Esophagus muscularis mucosa (tissue), 4 donors: ENCODE measurements around the gene AIF1. TPM values are rescaled to one million over a fixed set of nuclear protein-coding genes. Genes with fewer than 3 reads are reported as not detected.

Source experiments
- DNase-seq: peaks from one replicate; pipeline ENCODE4 v3.0.0-alpha.2; 2017; ENCODE audit errors: extremely low spot score
- H3K27ac ChIP-seq, 4 donors: fragments of 200-600 bp; sonication (generic); replicated peaks in 1 of 4; 1 replicate in 3 of 4; 2 replicates in 1 of 4; pipeline ENCODE4 v1.5.1; 2016 to 2019; ENCODE audit warnings: mild to moderate bottlenecking in 1 of 4
- H3K27me3 ChIP-seq, 4 donors: fragments of 200-600 bp; sonication (generic); one replicate each; pipeline versions ENCODE4 v1.5.1 to v1.6.0; 2016 to 2019
- H3K36me3 ChIP-seq, 4 donors: fragments of 200-600 bp; sonication (generic); one replicate each; pipeline ENCODE4 v1.5.1; 2016 to 2019
- H3K4me1 ChIP-seq, 4 donors: fragments of 200-600 bp; sonication (generic); one replicate each; pipeline ENCODE4 v1.5.1; 2016 to 2019
- H3K4me3 ChIP-seq, 4 donors: fragments of 200-600 bp; sonication (generic); 1 replicate in 2 of 4; 2 replicates in 2 of 4; pipeline ENCODE4 v1.5.1; 2016 to 2019; ENCODE audit warnings: mild to moderate bottlenecking in 4 of 4, moderate library complexity in 1 of 4
- H3K9me3 ChIP-seq, 4 donors: fragments of 200-600 bp; sonication (generic); 1 replicate in 3 of 4; 2 replicates in 1 of 4; pipeline ENCODE4 v1.5.1; 2016 to 2019
- EP300 ChIP-seq: sonication (generic); formaldehyde crosslinking; IDR thresholded peaks from one replicate; pipeline ENCODE4 v1.6.1; 2017; ENCODE audit warnings: antibody characterized with exemption
- POLR2A ChIP-seq: fragments of 450-650 bp; IDR thresholded peaks from one replicate; pipeline ENCODE4 v1.6.1; 2017; ENCODE audit warnings: antibody characterized with exemption, moderate library complexity, mild to moderate bottlenecking, low read depth
- POLR2AphosphoS5 ChIP-seq, 2 donors: sonication (generic); formaldehyde crosslinking; IDR thresholded peaks; one replicate each; pipeline ENCODE4 v1.6.1; 2017; ENCODE audit warnings: antibody characterized with exemption in 2 of 2
- WGBS: methylation state at CpG from one replicate; pipeline ENCODE4 v1.1.5; 2018; 5-methylcytosine and 5-hydroxymethylcytosine counted together
- intact Hi-C: fragments of 100-400 bp; cut with DNase I; formaldehyde crosslinking; loops from one replicate; pipeline ENCODE4 v1.15.1; 2023
- small RNA-seq, 3 donors: library from RNA; depleted of rRNA; stranded (forward); fragments of <200 nt; gene quantifications; one replicate each; pipeline ENCODE3, GENCODE V24; 2016
- total RNA-seq, 4 donors: library from RNA; depleted of rRNA; stranded (reverse); fragments of >200 nt; gene quantifications; one replicate each; pipeline versions ENCODE4 v1.1.0 to v1.2.1, GENCODE V29; 2016
- TF ChIP-seq, protein P1 (sequence below), 3 experiments: fragments of 200-600 bp in 2 of 3; fragments of 450-650 bp in 1 of 3; sonication (generic) in 2 of 3; IDR thresholded peaks; one replicate each; pipeline ENCODE4 v1.5.1; 2017 to 2019; ENCODE audit warnings: antibody characterized with exemption in 3 of 3, mild to moderate bottlenecking in 2 of 3, moderate library complexity in 1 of 3

Gene AIF1
- total RNA-seq, 4 donors from 2014 or later: 9.4 to 41.9 (median 14.4) TPM

DNA sequence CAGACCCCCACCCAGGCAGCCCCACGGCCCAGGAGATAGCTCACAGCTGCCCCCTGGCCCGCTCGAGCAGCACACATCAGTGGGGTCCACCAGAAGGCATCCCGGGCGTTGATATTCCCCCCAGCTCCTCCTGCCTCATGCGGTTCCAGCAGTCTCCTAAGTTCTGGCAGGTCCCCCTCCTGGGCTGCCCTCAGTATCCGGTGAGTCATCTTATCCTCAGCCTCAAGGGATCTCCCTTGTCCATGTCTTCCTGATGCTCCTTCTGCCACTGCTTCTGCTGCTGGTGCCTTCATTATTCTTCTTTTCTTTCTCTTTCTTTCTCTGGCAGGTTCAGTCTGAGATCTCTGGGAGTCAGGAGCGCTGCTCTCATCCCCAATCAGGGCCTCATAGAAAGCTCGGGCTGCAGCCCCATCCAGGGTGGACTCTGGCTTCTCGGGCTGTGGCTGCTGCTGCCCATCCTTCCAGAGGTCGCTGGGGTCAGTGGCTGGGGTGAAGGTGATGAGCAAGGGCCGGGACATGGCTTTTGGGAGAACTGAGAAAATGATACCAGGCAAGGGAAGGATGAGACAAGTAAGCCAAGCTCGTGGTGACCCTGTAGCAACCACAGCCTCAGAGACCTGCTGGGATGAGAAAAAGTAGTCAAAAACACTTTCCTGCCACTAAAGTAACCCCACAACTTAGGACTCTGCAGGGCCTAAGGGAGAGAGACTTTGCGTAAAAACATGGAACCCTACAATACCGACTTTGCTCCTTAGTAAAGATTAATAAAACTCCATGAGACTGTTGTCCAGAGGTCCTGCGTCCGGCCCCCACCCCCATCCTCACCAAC lies 49.1 kb downstream of the AIF1 start:
- DNase-seq: no peak
- H3K9me3 ChIP-seq: no peaks in the 10 kb centered on the region
- H3K27ac ChIP-seq: peak overlapping the region; percentile 95 to 99 (median 98)
- H3K4me3 ChIP-seq: peak overlapping the region; percentile 66 to 93 (median 78)
- TF ChIP-seq EP300 (no peak), POLR2AphosphoS5 (IDR thresholded peaks at IDR 0.05) (peak; percentile 48 to 54)
- peaks cover 16 to 41% (median 38%) of the 10 kb centered on the region in 4 donors for H3K36me3 ChIP-seq
- WGBS: 15% methylated on average over 16 of the region's 17 CpGs
- peaks cover 59 to 79% (median 70%) of the 10 kb centered on the region in 4 donors for H3K4me1 ChIP-seq
- intact Hi-C loops: no loop called here
- H3K27me3 ChIP-seq: no peaks in the 10 kb centered on the region

DNA sequence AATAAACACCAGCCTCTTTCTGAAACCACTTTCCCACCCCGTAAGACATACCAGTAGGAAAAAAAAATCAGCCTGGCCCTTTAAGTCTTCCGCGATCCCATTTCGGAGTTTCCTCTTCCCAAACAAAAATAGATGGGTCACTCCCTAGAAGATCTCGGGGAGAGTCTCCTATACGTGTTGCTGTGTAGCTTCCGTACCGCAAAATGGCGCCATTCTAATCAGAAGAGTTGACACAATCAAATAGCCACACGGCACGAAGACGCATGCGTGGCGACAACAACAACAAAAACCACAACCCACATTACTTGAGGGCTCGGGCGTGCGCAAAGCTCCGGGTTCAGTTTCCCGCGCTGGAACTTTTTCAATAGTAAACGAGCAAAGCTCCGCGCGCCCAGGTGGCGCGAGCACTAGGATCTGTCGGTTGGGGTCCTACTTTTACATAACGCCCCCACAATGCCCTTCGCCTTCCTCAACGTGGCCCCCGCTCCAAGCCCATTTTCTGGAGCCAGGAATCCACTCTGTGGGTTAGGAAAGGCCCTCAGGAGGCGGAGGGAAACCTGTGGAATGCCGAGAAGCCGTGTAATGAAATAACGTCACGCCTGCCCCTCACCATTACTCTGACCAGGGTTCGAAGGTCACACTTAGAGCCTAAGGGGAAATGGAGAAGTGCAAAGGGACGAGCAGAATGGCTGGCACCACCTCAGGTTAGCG lies 49.9 kb downstream of the AIF1 start, which contains the start of gene GPANK1:
GPANK1 (minus strand) TSS at position 208 of the 711 bp plus-strand sequence. CDS start 519 bp downstream, outside the sequence.
- peaks cover 23 to 48% (median 46%) of the 10 kb centered on the region in 4 donors for H3K36me3 ChIP-seq
- no peaks in the 10 kb centered on the region for H3K9me3 ChIP-seq
- 2% methylated on average over 30 of the region's 39 CpGs for WGBS
- H3K4me3 ChIP-seq: peak within 1 kb of the TSS; percentile 66 to 93 (median 78)
- peaks cover 55 to 75% (median 63%) of the 10 kb centered on the region in 4 donors for H3K4me1 ChIP-seq
- no peaks in the 10 kb centered on the region for H3K27me3 ChIP-seq
- H3K27ac ChIP-seq: peak within 1 kb of the TSS; percentile 95 to 99 (median 98)
- peak; percentile 98 for DNase-seq
- intact Hi-C loops: no loop called here
- TF ChIP-seq POLR2A: no peak
- peak; percentile 82 to 90 for TF ChIP-seq POLR2AphosphoS5 (IDR thresholded peaks at IDR 0.05)

DNA sequence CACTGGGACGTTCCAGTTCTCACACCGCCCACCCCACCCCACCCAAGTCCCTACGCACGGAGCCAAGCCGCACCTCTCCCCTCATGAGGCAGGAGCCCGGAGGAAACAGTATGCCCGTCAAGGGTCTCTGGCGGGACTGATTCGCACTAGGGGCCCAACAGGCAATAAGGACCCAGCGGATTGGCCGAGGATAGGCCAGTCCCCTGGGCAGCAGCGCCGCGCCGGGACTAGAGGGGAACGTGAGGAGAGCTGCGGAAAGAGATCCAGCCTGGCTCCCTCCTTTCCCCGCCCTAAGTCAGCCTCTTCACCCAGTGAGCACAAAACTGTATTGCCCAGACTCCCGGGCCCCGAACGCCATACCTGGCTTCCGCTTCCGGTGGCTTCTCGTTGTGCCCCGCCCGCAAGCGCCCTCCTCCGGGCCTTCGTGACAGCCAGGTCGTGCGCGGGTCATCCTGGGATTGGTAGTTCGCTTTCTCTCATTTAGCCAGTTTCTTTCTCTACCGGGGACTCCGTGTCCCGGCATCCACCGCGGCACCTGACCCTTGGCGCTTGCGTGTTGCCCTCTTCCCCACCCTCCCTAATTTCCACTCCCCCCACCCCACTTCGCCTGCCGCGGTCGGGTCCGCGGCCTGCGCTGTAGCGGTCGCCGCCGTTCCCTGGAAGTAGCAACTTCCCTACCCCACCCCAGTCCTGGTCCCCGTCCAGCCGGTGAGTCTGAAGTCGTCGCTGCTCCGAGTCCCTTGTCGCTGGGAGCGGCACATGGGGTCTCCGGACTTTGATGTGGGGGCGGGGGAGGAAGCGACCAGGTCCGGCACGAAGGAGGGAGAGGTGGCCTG lies 50.7 kb downstream of the AIF1 start, which contains the start of gene CSNK2B:
CSNK2B (plus strand) TSS at position 580 of the 836 bp plus-strand sequence. CDS start 752 bp downstream, outside the sequence.
- no peaks in the 10 kb centered on the region for H3K9me3 ChIP-seq
- peak within 1 kb of the TSS; percentile 95 to 99 (median 98) for H3K27ac ChIP-seq
- under 1% methylated on average over 31 of the region's 63 CpGs for WGBS
- peaks cover 54 to 71% (median 62%) of the 10 kb centered on the region in 4 donors for H3K4me1 ChIP-seq
- H3K4me3 ChIP-seq: peak within 1 kb of the TSS; percentile 66 to 93 (median 78)
- no peaks in the 10 kb centered on the region for H3K27me3 ChIP-seq
- DNase-seq: peak; percentile 100
- peaks cover 31 to 56% (median 53%) of the 10 kb centered on the region in 4 donors for H3K36me3 ChIP-seq
- TF ChIP-seq POLR2A (peak; percentile 65), POLR2AphosphoS5 (IDR thresholded peaks at IDR 0.05) (peak; percentile 93), EP300 (no peak)
- TF ChIP-seq, protein P1, sequence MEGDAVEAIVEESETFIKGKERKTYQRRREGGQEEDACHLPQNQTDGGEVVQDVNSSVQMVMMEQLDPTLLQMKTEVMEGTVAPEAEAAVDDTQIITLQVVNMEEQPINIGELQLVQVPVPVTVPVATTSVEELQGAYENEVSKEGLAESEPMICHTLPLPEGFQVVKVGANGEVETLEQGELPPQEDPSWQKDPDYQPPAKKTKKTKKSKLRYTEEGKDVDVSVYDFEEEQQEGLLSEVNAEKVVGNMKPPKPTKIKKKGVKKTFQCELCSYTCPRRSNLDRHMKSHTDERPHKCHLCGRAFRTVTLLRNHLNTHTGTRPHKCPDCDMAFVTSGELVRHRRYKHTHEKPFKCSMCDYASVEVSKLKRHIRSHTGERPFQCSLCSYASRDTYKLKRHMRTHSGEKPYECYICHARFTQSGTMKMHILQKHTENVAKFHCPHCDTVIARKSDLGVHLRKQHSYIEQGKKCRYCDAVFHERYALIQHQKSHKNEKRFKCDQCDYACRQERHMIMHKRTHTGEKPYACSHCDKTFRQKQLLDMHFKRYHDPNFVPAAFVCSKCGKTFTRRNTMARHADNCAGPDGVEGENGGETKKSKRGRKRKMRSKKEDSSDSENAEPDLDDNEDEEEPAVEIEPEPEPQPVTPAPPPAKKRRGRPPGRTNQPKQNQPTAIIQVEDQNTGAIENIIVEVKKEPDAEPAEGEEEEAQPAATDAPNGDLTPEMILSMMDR (IDR thresholded peaks at IDR 0.05): no peak
- intact Hi-C loops: no loop called here

DNA sequence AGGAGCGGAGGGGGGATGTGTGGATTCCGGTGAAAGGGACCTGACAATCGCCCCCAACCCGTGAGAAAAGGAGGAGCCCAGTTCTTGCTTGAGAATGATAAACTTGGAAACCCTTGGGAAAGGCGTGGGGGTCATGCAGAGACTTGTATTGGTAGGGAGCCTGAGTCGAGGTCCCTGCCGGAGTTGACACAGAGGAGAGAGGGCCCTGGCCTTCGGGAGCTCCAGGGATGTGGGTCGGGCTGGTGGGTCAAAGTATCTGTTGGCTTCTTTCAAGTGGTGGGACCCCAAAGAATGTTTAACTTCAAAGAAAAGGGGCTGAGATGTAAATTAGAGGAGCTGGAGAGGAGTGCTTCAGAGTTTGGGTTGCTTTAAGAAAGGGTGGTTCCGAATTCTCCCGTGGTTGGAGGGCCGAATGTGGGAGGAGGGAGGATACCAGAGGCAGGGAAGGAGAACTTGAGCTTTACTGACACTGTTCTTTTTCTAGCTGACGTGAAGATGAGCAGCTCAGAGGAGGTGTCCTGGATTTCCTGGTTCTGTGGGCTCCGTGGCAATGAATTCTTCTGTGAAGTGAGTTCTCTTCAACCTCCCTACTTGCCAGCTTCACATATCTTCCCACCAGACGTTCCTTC lies 51.4 kb downstream of the AIF1 start:
- DNase-seq: no peak
- peak overlapping the region; percentile 66 to 93 (median 78) for H3K4me3 ChIP-seq
- 2% methylated on average over 15 of the region's 15 CpGs for WGBS
- TF ChIP-seq EP300 (no peak), POLR2AphosphoS5 (IDR thresholded peaks at IDR 0.05) (no peak), POLR2A (no peak)
- TF ChIP-seq, protein P1 (IDR thresholded peaks at IDR 0.05): no peak
- H3K36me3 ChIP-seq: peaks cover 37 to 63% (median 60%) of the 10 kb centered on the region in 4 donors
- intact Hi-C loops: no loop called here
- H3K27me3 ChIP-seq: no peaks in the 10 kb centered on the region
- H3K27ac ChIP-seq: peak overlapping the region; percentile 95 to 99 (median 98)
- H3K9me3 ChIP-seq: no peaks in the 10 kb centered on the region
- peaks cover 47 to 64% (median 55%) of the 10 kb centered on the region in 4 donors for H3K4me1 ChIP-seq

Small RNAs within 50 kb of the gene (small RNA-seq; reads per million reads assigned to genes)
- gene MIR6832 (0 to 0.17 (median 0) reads per million in 3 donors), gene RF00019 (0 reads per million in 3 donors), gene SNORA38 (1.2 to 3.9 (median 2.4) reads per million in 3 donors), gene UQCRHP1 (0 reads per million in 3 donors)

Other genes with a start within 250 kb of the AIF1 start
- 10 to 100 TPM; 18.9 to 35.4 (median 22.3) TPM for gene MICA, start 211.6 kb upstream of the AIF1 start, total RNA-seq
- gene MICB, start 117.1 kb upstream of the AIF1 start, total RNA-seq: 1 to 10 TPM in 2 of 4 donors, under 1 TPM in 2; 0.46 to 2.9 (median 1.7) TPM
- gene MCCD1, start 86.3 kb upstream of the AIF1 start, total RNA-seq: not detected
- 100 to 1,000 TPM; 186 to 257 (median 213) TPM for gene DDX39B, start 73.2 kb upstream of the AIF1 start, total RNA-seq
- 1 to 10 TPM; 2.0 to 5.0 (median 2.2) TPM for gene ATP6V1G2, start 68.6 kb upstream of the AIF1 start, total RNA-seq
- 10 to 100 TPM; 24.4 to 42.6 (median 29.6) TPM for gene NFKBIL1, start 67.6 kb upstream of the AIF1 start, total RNA-seq
- not detected for gene LTA, start 42.9 kb upstream of the AIF1 start, total RNA-seq
- gene TNF, start 39.7 kb upstream of the AIF1 start, total RNA-seq: 1 to 10 TPM in 1 of 4 donors, under 1 TPM in 1, not detected in 2; 0.17 to 1.5 TPM
- 1 to 10 TPM in 1 of 4 donors, under 1 TPM in 1, not detected in 2; 0.57 to 1.5 TPM for gene LTB, start 32.8 kb upstream of the AIF1 start, total RNA-seq
- gene LST1, start 29.0 kb upstream of the AIF1 start, total RNA-seq: 1 to 10 TPM; 1.9 to 9.3 (median 6.8) TPM
- gene NCR3, start 22.2 kb upstream of the AIF1 start, total RNA-seq: not detected
- gene PRRC2A, start 5.5 kb downstream of the AIF1 start, total RNA-seq: 100 to 1,000 TPM in 2 of 4 donors, 10 to 100 TPM in 2; 68.8 to 138 (median 89.2) TPM
- 100 to 1,000 TPM; 173 to 283 (median 217) TPM for gene BAG6, start 37.4 kb downstream of the AIF1 start, total RNA-seq
- 1 to 10 TPM; 1.5 to 3.3 (median 2.0) TPM for gene APOM, start 40.7 kb downstream of the AIF1 start, total RNA-seq
- gene C6orf47, start 45.5 kb downstream of the AIF1 start, total RNA-seq: 10 to 100 TPM; 24.5 to 39.6 (median 34.0) TPM
- gene GPANK1, start 49.8 kb downstream of the AIF1 start, total RNA-seq: 10 to 100 TPM; 15.8 to 21.0 (median 19.4) TPM
- 100 to 1,000 TPM; 132 to 188 (median 153) TPM for gene CSNK2B, start 50.8 kb downstream of the AIF1 start, total RNA-seq
- 1 to 10 TPM; 2.9 to 4.0 (median 3.2) TPM for gene LY6G5B, start 54.7 kb downstream of the AIF1 start, total RNA-seq
- gene LY6G5C, start 65.8 kb downstream of the AIF1 start, total RNA-seq: 1 to 10 TPM in 2 of 4 donors, not detected in 2; 2.0 to 2.9 TPM
- gene ABHD16A, start 88.1 kb downstream of the AIF1 start, total RNA-seq: 10 to 100 TPM; 44.9 to 57.9 (median 52.8) TPM
- not detected for gene LY6G6F, start 91.6 kb downstream of the AIF1 start, total RNA-seq
- gene LY6G6D, start 100.1 kb downstream of the AIF1 start, total RNA-seq: not detected
- gene LY6G6C, start 106.5 kb downstream of the AIF1 start, total RNA-seq: not detected
- not detected for gene MPIG6B, start 108.1 kb downstream of the AIF1 start, total RNA-seq
- gene DDAH2, start 114.1 kb downstream of the AIF1 start, total RNA-seq: 100 to 1,000 TPM in 2 of 4 donors, 10 to 100 TPM in 2; 78.1 to 119 (median 100) TPM
- gene CLIC1, start 121.3 kb downstream of the AIF1 start, total RNA-seq: 100 to 1,000 TPM; 208 to 379 (median 290) TPM
- 1 to 10 TPM; 4.0 to 6.4 (median 4.5) TPM for gene MSH5, start 124.8 kb downstream of the AIF1 start, total RNA-seq
- gene SAPCD1, start 147.4 kb downstream of the AIF1 start, total RNA-seq: under 1 TPM in 1 of 4 donors, not detected in 3; 0.83 TPM
- gene VWA7, start 162.1 kb downstream of the AIF1 start, total RNA-seq: under 1 TPM in 3 of 4 donors, not detected in 1; 0.40 to 0.50 (median 0.45) TPM
- 10 to 100 TPM; 25.0 to 53.2 (median 34.8) TPM for gene VARS1, start 180.5 kb downstream of the AIF1 start, total RNA-seq
- gene LSM2, start 191.7 kb downstream of the AIF1 start, total RNA-seq: 10 to 100 TPM; 24.2 to 41.5 (median 32.9) TPM
- 1 to 10 TPM; 1.2 to 3.7 (median 2.6) TPM for gene HSPA1L, start 200.0 kb downstream of the AIF1 start, total RNA-seq
- gene HSPA1A, start 200.3 kb downstream of the AIF1 start, total RNA-seq: 100 to 1,000 TPM; 235 to 451 (median 370) TPM
- 100 to 1,000 TPM; 120 to 315 (median 274) TPM for gene HSPA1B, start 212.5 kb downstream of the AIF1 start, total RNA-seq
- 10 to 100 TPM; 24.9 to 39.6 (median 34.9) TPM for gene NEU1, start 247.6 kb downstream of the AIF1 start, total RNA-seq